BE2C (cell line): ENCODE measurements around the gene OGFOD1. TPM values are rescaled to one million over a fixed set of nuclear protein-coding genes. Genes with fewer than 3 reads are reported as not detected.

Source experiments
- DNase-seq: peaks from one replicate; pipeline ENCODE4 v3.0.0-alpha.2; 2020
- H3K27me3 ChIP-seq: fragments of 250-450 bp; sonication (Bioruptor Pico); 2 replicates; pipeline ENCODE4 v1.5.1; 2020; ENCODE audit warnings: mild to moderate bottlenecking
- H3K36me3 ChIP-seq: fragments of 250-450 bp; sonication (Bioruptor Pico); 2 replicates; pipeline ENCODE4 v1.5.1; 2020; ENCODE audit warnings: mild to moderate bottlenecking
- H3K4me1 ChIP-seq: fragments of 250-450 bp; sonication (Bioruptor Pico); 2 replicates; pipeline ENCODE4 v1.5.1; 2020
- H3K4me3 ChIP-seq: 2 replicates; pipeline ENCODE4 v1.5.1; 2011; ENCODE audit warnings: low read depth, low read length
- H3K9me3 ChIP-seq: fragments of 250-450 bp; sonication (Bioruptor Pico); 2 replicates; pipeline ENCODE4 v1.5.1; 2020
- CTCF ChIP-seq: IDR thresholded peaks from 2 replicates; pipeline ENCODE4 v1.5.1; 2012; ENCODE audit warnings: mild to moderate bottlenecking, low read depth, low read length
- polyA plus RNA-seq: library from polyadenylated mRNA; unstranded; fragments of >200 nt; gene quantifications from one replicate; pipeline ENCODE4 v1.2.1, GENCODE V29; 2012; ENCODE audit warnings: low read depth, missing spikeins; ENCODE audit not compliant: insufficient read length, insufficient read depth

Gene OGFOD1
- polyA plus RNA-seq: 103 TPM

- Histone ChIP-seq H3K4me3 (peak within 1 kb of the TSS; percentile 83), H3K4me1 (no peaks in the 10 kb centered on the region), H3K36me3 (peaks cover 41% of the 10 kb centered on the region), H3K9me3 (no peaks in the 10 kb centered on the region), H3K27me3 (no peaks in the 10 kb centered on the region)
- TF ChIP-seq CTCF: no peak
- DNase-seq: peak; percentile 96
Measured at GRCh38 chr16:56450986-56451752, at the start of gene OGFOD1, which contains the start of gene NUDT21. Gene OGFOD1 (plus strand): TSS chr16:56451554. CDS start chr16:56451613, 59 bp downstream. Gene NUDT21 (minus strand): TSS chr16:56451332. CDS start chr16:56451202, 130 bp downstream.

- DNase-seq: no peak
- Histone ChIP-seq H3K36me3 (peaks cover 23% of the 10 kb centered on the region), H3K4me1 (no peaks in the 10 kb centered on the region), H3K9me3 (no peaks in the 10 kb centered on the region), H3K4me3 (no peak overlapping the region), H3K27me3 (no peaks in the 10 kb centered on the region)
- no peak for TF ChIP-seq CTCF
Measured at GRCh38 chr16:56405977-56406672, 45.2 kb upstream of the OGFOD1 start.

- Histone ChIP-seq H3K9me3 (no peaks in the 10 kb centered on the region), H3K4me1 (no peaks in the 10 kb centered on the region), H3K36me3 (peaks cover 12% of the 10 kb centered on the region), H3K4me3 (no peak overlapping the region), H3K27me3 (no peaks in the 10 kb centered on the region)
- TF ChIP-seq CTCF: no peak
- DNase-seq: no peak
Measured at GRCh38 chr16:56408379-56409098, 42.8 kb upstream of the OGFOD1 start.

GRCh38 chr16:56409195-56409594, 42.2 kb upstream of the OGFOD1 start:
- DNase-seq: no peak
- Histone ChIP-seq H3K36me3 (peaks cover 11% of the 10 kb centered on the region), H3K4me3 (no peak overlapping the region), H3K27me3 (no peaks in the 10 kb centered on the region), H3K9me3 (no peaks in the 10 kb centered on the region), H3K4me1 (no peaks in the 10 kb centered on the region)
- TF ChIP-seq CTCF: no peak

- DNase-seq: no peak
- Histone ChIP-seq H3K4me1 (peaks cover 4% of the 10 kb centered on the region), H3K36me3 (peaks cover 3% of the 10 kb centered on the region; the same call in 1 of the 2 replicates), H3K27me3 (no peaks in the 10 kb centered on the region), H3K4me3 (no peak overlapping the region), H3K9me3 (no peaks in the 10 kb centered on the region)
- TF ChIP-seq CTCF: no peak
Measured at GRCh38 chr16:56411123-56411522, 40.2 kb upstream of the OGFOD1 start.
